ENCODE results near the gene DENND4A. TPM values are rescaled to one million over a fixed set of nuclear protein-coding genes. Genes with fewer than 3 reads are reported as not detected.

Gene DENND4A
- total RNA-seq, 1 donor from 2014 or later, result 87.2 TPM

DNA sequence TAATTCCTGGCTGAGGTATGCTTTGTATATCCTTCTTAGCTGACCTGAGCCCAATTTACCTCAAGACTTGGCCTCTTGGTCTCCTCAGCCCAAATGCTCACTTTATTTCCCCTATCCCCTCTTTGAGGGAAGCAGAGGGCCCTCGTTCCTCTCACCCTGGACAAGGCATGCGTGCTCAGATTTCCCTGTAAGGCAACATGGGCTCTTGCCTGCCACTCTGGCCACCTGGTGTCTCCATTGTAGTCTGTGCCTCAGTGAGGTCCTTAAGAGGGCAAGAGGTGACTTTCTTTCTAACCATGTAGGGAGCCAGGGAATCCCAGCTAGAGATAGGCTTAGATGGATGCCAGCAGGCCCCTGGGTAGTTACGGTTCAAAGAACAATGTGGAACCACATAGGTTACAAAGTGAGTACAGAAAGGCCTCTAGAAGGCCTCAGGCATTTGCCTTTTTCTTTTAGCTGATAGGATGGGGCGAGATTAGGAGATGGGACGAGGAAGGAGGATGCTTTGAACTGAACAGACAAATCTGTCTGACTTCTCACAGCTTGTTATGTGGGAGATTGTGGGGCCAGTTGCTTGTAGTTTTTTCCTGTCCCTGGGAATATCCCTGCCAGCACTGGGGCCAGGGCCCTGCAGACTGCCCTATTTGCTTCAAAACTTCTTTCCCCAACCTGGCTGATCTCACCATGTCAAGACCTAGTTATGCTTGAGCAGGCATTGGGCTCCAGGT is 180.0 kb downstream of the DENND4A start:
- DNase-seq (ENCODE audit: low spot score in 2 of 2), result no peak
- no peak for FAIRE-seq

- FAIRE-seq, result no peak
- DNase-seq (ENCODE audit: low spot score in 2 of 2), result peak; percentile 90 to 95
These were observed 181.0 kb downstream of the DENND4A start, which contains the start of gene INTS14 for GRCh38 chr15:65610871-65611718. Gene INTS14, minus strand, starts transcription at chr15:65611131. Its CDS starts 3,751 bp downstream, at chr15:65607380.

Small RNA genes within 50 kb of the gene (small RNA-seq; reads per million reads assigned to genes)
- gene MIR4511, result not detected
- gene SNORD13E, result not detected

Other genes with a start within 250 kb of the DENND4A start
- gene INTS14, start 181.2 kb downstream of the DENND4A start, total RNA-seq, result 17.5 TPM
- gene SLC24A1, start 170.4 kb downstream of the DENND4A start, total RNA-seq, result 1.6 TPM
- gene RAB11A, start 77.2 kb upstream of the DENND4A start, total RNA-seq, result 190 TPM